Nephron progenitor cell (in vitro differentiated cells): Measurements from ENCODE around the gene APLP2.
"Not testable (repeated sequence)": the region's sequence is repeated elsewhere in the genome, so short reads cannot be mapped to it uniquely, and the experiment has no call there.

ENCODE experiments used
- DNase-seq: peaks from one replicate; pipeline ENCODE4 v3.0.0; 2021
- H3K27ac Mint-ChIP-seq: 2 replicates; pipeline ENCODE4 v1.8.0; 2021; ENCODE audit warnings: mild to moderate bottlenecking, moderate library complexity, mixed read lengths
- H3K27me3 Mint-ChIP-seq: 2 replicates; pipeline ENCODE4 v1.8.0; 2021; ENCODE audit warnings: mild to moderate bottlenecking, low read depth, mixed read lengths; ENCODE audit not compliant: poor library complexity
- H3K36me3 Mint-ChIP-seq: 2 replicates; pipeline ENCODE4 v1.8.0; 2021; ENCODE audit warnings: low read depth, mixed read lengths
- H3K4me1 Mint-ChIP-seq: 2 replicates; pipeline ENCODE4 v1.8.0; 2021; ENCODE audit warnings: mixed read lengths
- H3K4me3 Mint-ChIP-seq: 2 replicates; pipeline ENCODE4 v1.8.0; 2021; ENCODE audit warnings: mild to moderate bottlenecking, moderate library complexity, mixed read lengths
- H3K9me3 Mint-ChIP-seq: 2 replicates; pipeline ENCODE4 v1.8.0; 2021; ENCODE audit warnings: mild to moderate bottlenecking, moderate library complexity, mixed read lengths
- CTCF ChIP-seq: fragments of 200-600 bp; sonication (generic); IDR thresholded peaks from 2 replicates; pipeline ENCODE4 v1.5.0; 2021; ENCODE audit warnings: antibody characterized with exemption

Gene APLP2

GRCh38 chr11:130100381-130101095, 30.8 kb downstream of the APLP2 start:
- no peak for TF ChIP-seq CTCF
- Mint-ChIP-seq H3K36me3 (peaks cover 57% of the 10 kb centered on the region), H3K27me3 (no peaks in the 10 kb centered on the region), H3K4me3 (no peak overlapping the region), H3K9me3 (peaks cover 10% of the 10 kb centered on the region), H3K27ac (no peak overlapping the region), H3K4me1 (peaks cover 33% of the 10 kb centered on the region)
- DNase-seq: no peak

GRCh38 chr11:130101661-130102060, 32.0 kb downstream of the APLP2 start:
- Mint-ChIP-seq H3K9me3 (peaks cover 20% of the 10 kb centered on the region), H3K4me3 (no peak overlapping the region), H3K4me1 (peaks cover 29% of the 10 kb centered on the region), H3K27ac (peak overlapping the region; percentile 83), H3K36me3 (peaks cover 62% of the 10 kb centered on the region), H3K27me3 (no peaks in the 10 kb centered on the region)
- DNase-seq: no peak
- no peak for TF ChIP-seq CTCF

DNA sequence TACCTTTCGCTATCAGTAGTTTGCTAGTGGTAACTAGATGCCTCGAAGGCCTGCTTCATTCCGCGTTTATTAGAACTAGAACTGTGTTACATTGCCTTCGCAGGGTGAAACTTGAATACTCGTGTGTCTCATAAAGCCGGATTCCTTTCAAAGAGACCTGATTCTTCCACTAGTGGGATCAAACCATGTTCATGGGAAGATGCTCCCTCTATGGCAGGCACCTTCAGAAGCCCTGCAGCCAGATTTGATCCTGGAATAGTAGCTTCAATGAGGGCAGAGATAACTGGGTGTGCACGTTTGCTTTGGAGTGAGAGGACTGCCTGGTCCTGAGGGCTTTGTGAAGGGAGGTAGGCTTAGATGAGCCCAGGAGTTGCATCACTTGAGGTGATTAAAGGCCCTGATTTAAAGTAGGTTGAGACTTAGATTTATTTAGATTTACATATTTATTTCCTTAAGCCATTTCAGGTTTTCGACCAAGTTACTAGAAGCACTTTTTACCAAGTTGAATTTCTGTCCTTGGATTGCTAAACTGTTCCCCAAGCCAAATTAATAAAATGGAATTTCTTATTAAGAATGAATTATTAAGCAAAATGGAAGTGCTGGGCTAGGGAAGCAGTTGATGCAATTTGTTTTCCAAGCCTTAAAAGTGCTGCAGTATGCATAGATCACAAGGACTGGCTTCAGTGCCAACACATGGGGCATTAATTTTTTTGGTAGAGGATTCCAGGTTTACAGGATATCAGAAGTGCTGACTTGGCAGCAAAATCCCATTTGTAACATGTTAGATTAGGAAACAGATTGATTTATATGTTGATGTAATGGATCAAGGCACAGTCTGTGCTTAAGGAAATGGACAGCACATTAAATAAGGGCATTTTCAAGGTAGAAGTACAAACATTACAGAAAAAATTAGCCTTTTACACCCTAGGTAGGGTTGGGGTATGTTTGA, 32.9 kb downstream of the APLP2 start:
- peak overlapping the region; percentile 62 for H3K27ac Mint-ChIP-seq
- no peak for DNase-seq

GRCh38 chr11:130103296-130103814, 33.7 kb downstream of the APLP2 start:
- H3K4me1 Mint-ChIP-seq: peaks cover 29% of the 10 kb centered on the region
- H3K27ac Mint-ChIP-seq: peak overlapping the region; percentile 62
- H3K9me3 Mint-ChIP-seq: peaks cover 32% of the 10 kb centered on the region
- TF ChIP-seq CTCF: no peak
- no peak for DNase-seq
- H3K4me3 Mint-ChIP-seq: no peak overlapping the region
- H3K27me3 Mint-ChIP-seq: no peaks in the 10 kb centered on the region
- peaks cover 71% of the 10 kb centered on the region for H3K36me3 Mint-ChIP-seq

More for the DNA sequence above, 32.9 kb downstream of the APLP2 start:
- peaks cover 29% of the 10 kb centered on the region for H3K4me1 Mint-ChIP-seq
- peaks cover 29% of the 10 kb centered on the region for H3K9me3 Mint-ChIP-seq
- no peak overlapping the region for H3K4me3 Mint-ChIP-seq
- H3K27me3 Mint-ChIP-seq: no peaks in the 10 kb centered on the region
- H3K36me3 Mint-ChIP-seq: peaks cover 63% of the 10 kb centered on the region
- TF ChIP-seq CTCF: no peak

- Mint-ChIP-seq H3K36me3 (peaks cover 76% of the 10 kb centered on the region), H3K4me3 (no peak overlapping the region), H3K27ac (peak overlapping the region; percentile 33), H3K4me1 (peaks cover 45% of the 10 kb centered on the region), H3K27me3 (no peaks in the 10 kb centered on the region), H3K9me3 (peaks cover 24% of the 10 kb centered on the region)
- DNase-seq: no peak
- TF ChIP-seq CTCF: no peak
Observed at GRCh38 chr11:130106381-130106780, 36.7 kb downstream of the APLP2 start.

DNA sequence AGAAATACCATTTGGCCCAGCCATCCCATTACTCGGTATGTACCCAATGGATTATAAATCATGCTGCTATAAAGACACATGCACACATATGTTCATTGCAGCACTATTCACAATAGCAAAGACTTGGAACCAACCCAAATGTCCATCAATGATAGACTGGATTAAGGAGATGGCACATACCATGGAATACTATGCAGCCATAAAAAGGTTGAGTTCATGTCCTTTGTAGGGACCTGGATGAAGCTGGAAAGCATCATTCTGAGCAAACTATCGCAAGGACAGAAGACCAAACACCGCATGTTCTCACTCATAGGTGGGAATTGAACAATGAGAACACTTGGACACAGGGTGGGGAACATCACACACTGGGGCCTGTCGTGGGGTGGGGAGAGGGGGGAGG, 39.0 kb downstream of the APLP2 start:
- peaks cover 30% of the 10 kb centered on the region for H3K4me1 Mint-ChIP-seq
- not testable (repeated sequence) for H3K4me3 Mint-ChIP-seq

More for the DNA sequence above, 39.0 kb downstream of the APLP2 start:
- peaks cover 22% of the 10 kb centered on the region for H3K9me3 Mint-ChIP-seq
- H3K36me3 Mint-ChIP-seq: peaks cover 77% of the 10 kb centered on the region
- not testable (repeated sequence) for DNase-seq, H3K27me3 Mint-ChIP-seq, H3K27ac Mint-ChIP-seq
